ENCODE data around the gene TMC7.

The TMC7 gene

DNA sequence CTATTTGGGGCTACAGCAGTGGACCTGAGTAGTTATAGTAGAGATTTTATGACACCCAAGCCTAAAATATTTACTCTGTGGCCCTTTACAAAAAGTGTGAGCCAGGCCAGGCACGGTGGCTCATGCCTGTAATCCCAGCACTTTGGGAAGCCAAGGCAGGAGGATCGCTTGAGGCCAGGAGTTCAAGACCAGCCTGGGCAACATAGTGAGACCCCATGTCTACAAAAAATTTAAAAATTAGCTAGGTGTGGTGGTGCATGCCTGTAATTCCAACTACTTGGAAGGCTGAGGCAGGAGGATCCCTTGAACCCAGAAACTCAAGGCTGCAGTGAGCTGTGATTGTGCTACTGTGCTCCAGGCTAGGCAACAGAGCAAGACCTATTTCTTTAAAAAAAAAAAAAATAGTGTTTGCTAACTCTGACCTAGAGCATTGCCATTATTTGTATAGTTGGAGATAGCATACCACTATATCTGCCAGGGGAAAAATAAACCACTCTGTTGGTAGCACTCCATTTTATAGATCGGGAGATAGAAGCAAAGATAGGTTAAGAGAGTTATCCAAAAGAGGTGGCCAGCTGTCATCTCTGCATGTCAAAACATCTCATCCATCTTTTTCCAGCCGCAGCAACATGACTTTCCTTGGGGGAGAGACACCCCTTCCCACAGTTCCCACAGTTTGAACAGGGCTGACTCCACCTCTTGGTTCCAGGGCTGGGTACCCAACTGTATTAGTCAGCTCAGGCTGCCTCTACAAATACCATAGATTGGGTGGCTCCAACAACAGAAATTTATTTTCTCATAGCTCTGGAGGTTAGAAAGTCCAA, 127.0 kb downstream of the TMC7 start:
- Histone ChIP-seq H3K4me3 (no peak overlapping the region), H3K27me3 (ENCODE audit: low read depth) (no peaks in the 10 kb centered on the region), H3K9me3 (no peaks in the 10 kb centered on the region), H3K4me1 (peaks cover 18% of the 10 kb centered on the region), H3K36me3 (replicated peaks) (peaks cover 3% of the 10 kb centered on the region; the same call in 1 of the 2 replicates)
- no peak for DNase-seq (ENCODE audit: low spot score in 2 of 2)
- in situ Hi-C loops (cut with MboI; ENCODE audit: low sequenced_read_pairs): no loop called here

GRCh38 chr16:19112099-19112407, 128.3 kb downstream of the TMC7 start:
- H3K4me3 ChIP-seq: no peak overlapping the region
- no peaks in the 10 kb centered on the region for H3K9me3 ChIP-seq
- no peak for DNase-seq (ENCODE audit: low spot score in 2 of 2)
- peaks cover 10% of the 10 kb centered on the region for H3K4me1 ChIP-seq
- H3K36me3 ChIP-seq (replicated peaks): peaks cover 5% of the 10 kb centered on the region; the same call in 1 of the 2 replicates
- in situ Hi-C loops (cut with MboI; ENCODE audit: low sequenced_read_pairs): no loop called here
- H3K27me3 ChIP-seq (ENCODE audit: low read depth): no peaks in the 10 kb centered on the region
